Esophagus muscularis mucosa (tissue), 4 donors: ENCODE results near the gene KRTAP10-4. TPM values are rescaled to one million over a fixed set of nuclear protein-coding genes. Genes with fewer than 3 reads are reported as not detected.

Experiments used
- DNase-seq: peaks from one replicate; pipeline ENCODE4 v3.0.0-alpha.2; 2017; ENCODE audit errors: extremely low spot score
- H3K27ac ChIP-seq, 4 donors: fragments of 200-600 bp; sonication (generic); replicated peaks in 1 of 4; 1 replicate in 3 of 4; 2 replicates in 1 of 4; pipeline ENCODE4 v1.5.1; 2016 to 2019; ENCODE audit warnings: mild to moderate bottlenecking in 1 of 4
- H3K27me3 ChIP-seq, 4 donors: fragments of 200-600 bp; sonication (generic); one replicate each; pipeline versions ENCODE4 v1.5.1 to v1.6.0; 2016 to 2019
- H3K36me3 ChIP-seq, 4 donors: fragments of 200-600 bp; sonication (generic); one replicate each; pipeline ENCODE4 v1.5.1; 2016 to 2019
- H3K4me1 ChIP-seq, 4 donors: fragments of 200-600 bp; sonication (generic); one replicate each; pipeline ENCODE4 v1.5.1; 2016 to 2019
- H3K4me3 ChIP-seq, 4 donors: fragments of 200-600 bp; sonication (generic); 1 replicate in 2 of 4; 2 replicates in 2 of 4; pipeline ENCODE4 v1.5.1; 2016 to 2019; ENCODE audit warnings: mild to moderate bottlenecking in 4 of 4, moderate library complexity in 1 of 4
- H3K9me3 ChIP-seq, 4 donors: fragments of 200-600 bp; sonication (generic); 1 replicate in 3 of 4; 2 replicates in 1 of 4; pipeline ENCODE4 v1.5.1; 2016 to 2019
- CTCF ChIP-seq, 3 experiments: fragments of 200-600 bp in 2 of 3; fragments of 450-650 bp in 1 of 3; sonication (generic) in 2 of 3; IDR thresholded peaks; one replicate each; pipeline ENCODE4 v1.5.1; 2017 to 2019; ENCODE audit warnings: antibody characterized with exemption in 3 of 3, mild to moderate bottlenecking in 2 of 3, moderate library complexity in 1 of 3
- EP300 ChIP-seq: sonication (generic); formaldehyde crosslinking; IDR thresholded peaks from one replicate; pipeline ENCODE4 v1.6.1; 2017; ENCODE audit warnings: antibody characterized with exemption
- POLR2A ChIP-seq: fragments of 450-650 bp; IDR thresholded peaks from one replicate; pipeline ENCODE4 v1.6.1; 2017; ENCODE audit warnings: antibody characterized with exemption, moderate library complexity, mild to moderate bottlenecking, low read depth
- POLR2AphosphoS5 ChIP-seq, 2 donors: sonication (generic); formaldehyde crosslinking; IDR thresholded peaks; one replicate each; pipeline ENCODE4 v1.6.1; 2017; ENCODE audit warnings: antibody characterized with exemption in 2 of 2
- WGBS: methylation state at CpG from one replicate; pipeline ENCODE4 v1.1.5; 2018; 5-methylcytosine and 5-hydroxymethylcytosine counted together
- intact Hi-C: fragments of 100-400 bp; cut with DNase I; formaldehyde crosslinking; loops from one replicate; pipeline ENCODE4 v1.15.1; 2023
- total RNA-seq, 4 donors: library from RNA; depleted of rRNA; stranded (reverse); fragments of >200 nt; gene quantifications; one replicate each; pipeline versions ENCODE4 v1.1.0 to v1.2.1, GENCODE V29; 2016

KRTAP10-4 gene
- total RNA-seq, 4 donors from 2014 or later: not detected

- Histone ChIP-seq H3K9me3 (peaks cover 0 to 14% (median 5%) of the 10 kb centered on the region in 4 donors), H3K4me3 (no peak overlapping the region), H3K27ac (no peak overlapping the region), H3K27me3 (peaks cover 0 to 26% (median 0%) of the 10 kb centered on the region in 4 donors), H3K4me1 (no peaks in the 10 kb centered on the region), H3K36me3 (no peaks in the 10 kb centered on the region)
- intact Hi-C loops: no loop called here
- peak; percentile 92 for DNase-seq
- 90% methylated on average over 17 of the region's 18 CpGs for WGBS
- TF ChIP-seq POLR2A: no peak
- no peak for TF ChIP-seq EP300
- no peak for TF ChIP-seq CTCF (IDR thresholded peaks at IDR 0.05)
- no peak for TF ChIP-seq POLR2AphosphoS5 (IDR thresholded peaks at IDR 0.05)
These were observed 5.9 kb upstream of the KRTAP10-4 start for GRCh38 chr21:44567481-44568171.

- peaks cover 0 to 33% (median 0%) of the 10 kb centered on the region in 4 donors for H3K27me3 ChIP-seq
- intact Hi-C loops: no loop called here
- no peaks in the 10 kb centered on the region for H3K36me3 ChIP-seq
- WGBS: 76% methylated on average over 3 of the region's 12 CpGs
- no peak overlapping the region for H3K4me3 ChIP-seq
- no peaks in the 10 kb centered on the region for H3K4me1 ChIP-seq
- peak; percentile 66 for DNase-seq
- H3K9me3 ChIP-seq: peaks cover 0 to 11% (median 5%) of the 10 kb centered on the region in 4 donors
- no peak for TF ChIP-seq POLR2A
- TF ChIP-seq POLR2AphosphoS5 (IDR thresholded peaks at IDR 0.05): no peak
- no peak for TF ChIP-seq EP300
- no peak for TF ChIP-seq CTCF (IDR thresholded peaks at IDR 0.05)
- H3K27ac ChIP-seq: no peak overlapping the region
These were observed 5.3 kb upstream of the KRTAP10-4 start for GRCh38 chr21:44568261-44568660.

- peaks cover 0 to 11% (median 5%) of the 10 kb centered on the region in 4 donors for H3K9me3 ChIP-seq
- intact Hi-C loops: no loop called here
- H3K27me3 ChIP-seq: peaks cover 0 to 39% (median 0%) of the 10 kb centered on the region in 4 donors
- no peaks in the 10 kb centered on the region for H3K4me1 ChIP-seq
- peak; percentile 64 for DNase-seq
- no peak overlapping the region for H3K27ac ChIP-seq
- no peak overlapping the region for H3K4me3 ChIP-seq
- 83% methylated on average over 20 of the region's 27 CpGs for WGBS
- TF ChIP-seq CTCF (IDR thresholded peaks at IDR 0.05) (no peak), POLR2A (no peak)
- no peaks in the 10 kb centered on the region for H3K36me3 ChIP-seq
These were observed 4.6 kb upstream of the KRTAP10-4 start for GRCh38 chr21:44568667-44569556.

GRCh38 chr21:44569861-44570517 is 3.5 kb upstream of the KRTAP10-4 start:
- 73% methylated on average over 5 of the region's 12 CpGs for WGBS
- intact Hi-C loops: no loop called here
- H3K36me3 ChIP-seq: no peaks in the 10 kb centered on the region
- TF ChIP-seq POLR2A: no peak
- TF ChIP-seq CTCF (IDR thresholded peaks at IDR 0.05): no peak
- no peak for TF ChIP-seq EP300
- no peak for TF ChIP-seq POLR2AphosphoS5 (IDR thresholded peaks at IDR 0.05)
- no peak overlapping the region for H3K27ac ChIP-seq
- H3K9me3 ChIP-seq: peaks cover 0 to 11% (median 5%) of the 10 kb centered on the region in 4 donors
- peaks cover 0 to 48% (median 0%) of the 10 kb centered on the region in 4 donors for H3K27me3 ChIP-seq
- peak; percentile 37 for DNase-seq
- no peak overlapping the region for H3K4me3 ChIP-seq
- no peaks in the 10 kb centered on the region for H3K4me1 ChIP-seq
